ENCODE measurements around the gene RSPH4A.
"Not testable (repeated sequence)": the region's sequence is repeated elsewhere in the genome, so short reads cannot be mapped to it uniquely, and the experiment has no call there.

The RSPH4A gene

DNA sequence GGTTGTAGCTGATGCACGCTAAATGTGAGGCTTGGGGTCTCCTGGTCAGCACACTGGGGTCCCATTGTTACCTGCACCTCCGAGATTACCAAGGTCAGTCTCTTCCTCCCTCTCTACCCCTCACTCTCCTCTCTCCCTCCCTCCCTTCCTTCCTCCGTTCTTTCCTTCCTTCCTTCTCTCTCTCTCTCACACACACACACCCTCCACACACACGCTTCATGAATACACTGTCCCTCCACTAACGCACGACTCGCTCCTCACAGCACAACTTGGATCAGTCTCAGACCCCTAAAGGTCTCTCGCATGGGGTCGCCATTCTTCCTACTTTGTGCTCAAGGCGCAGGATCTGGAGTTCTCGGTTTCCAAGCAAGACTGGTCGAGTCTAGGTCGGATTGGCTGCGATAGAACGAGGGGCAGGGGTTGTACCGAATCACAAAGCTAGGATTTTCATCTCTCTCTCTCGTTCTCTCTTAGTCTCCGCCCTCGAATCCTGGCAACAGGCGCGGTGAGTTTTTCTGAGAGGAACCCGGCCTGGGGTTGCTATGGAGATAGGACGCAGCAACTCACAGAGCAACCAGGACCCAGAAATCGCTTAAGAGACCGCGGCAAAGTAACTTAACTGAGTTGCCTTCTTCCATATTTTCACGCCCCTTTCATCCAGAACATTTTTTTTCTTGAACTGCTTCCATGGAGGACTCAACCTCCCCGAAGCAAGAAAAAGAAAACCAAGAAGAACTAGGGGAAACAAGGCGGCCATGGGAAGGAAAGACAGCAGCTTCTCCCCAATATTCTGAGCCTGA lies at the start of gene RSPH4A:
Gene RSPH4A (plus strand): TSS at position 543 of the 800 bp plus-strand sequence. CDS start 145 bp downstream, at position 688.
- peak; percentile 80 for DNase-seq

GRCh38 chr6:116568111-116568510 lies 48.2 kb upstream of the RSPH4A start:
- DNase-seq = no peak

DNA sequence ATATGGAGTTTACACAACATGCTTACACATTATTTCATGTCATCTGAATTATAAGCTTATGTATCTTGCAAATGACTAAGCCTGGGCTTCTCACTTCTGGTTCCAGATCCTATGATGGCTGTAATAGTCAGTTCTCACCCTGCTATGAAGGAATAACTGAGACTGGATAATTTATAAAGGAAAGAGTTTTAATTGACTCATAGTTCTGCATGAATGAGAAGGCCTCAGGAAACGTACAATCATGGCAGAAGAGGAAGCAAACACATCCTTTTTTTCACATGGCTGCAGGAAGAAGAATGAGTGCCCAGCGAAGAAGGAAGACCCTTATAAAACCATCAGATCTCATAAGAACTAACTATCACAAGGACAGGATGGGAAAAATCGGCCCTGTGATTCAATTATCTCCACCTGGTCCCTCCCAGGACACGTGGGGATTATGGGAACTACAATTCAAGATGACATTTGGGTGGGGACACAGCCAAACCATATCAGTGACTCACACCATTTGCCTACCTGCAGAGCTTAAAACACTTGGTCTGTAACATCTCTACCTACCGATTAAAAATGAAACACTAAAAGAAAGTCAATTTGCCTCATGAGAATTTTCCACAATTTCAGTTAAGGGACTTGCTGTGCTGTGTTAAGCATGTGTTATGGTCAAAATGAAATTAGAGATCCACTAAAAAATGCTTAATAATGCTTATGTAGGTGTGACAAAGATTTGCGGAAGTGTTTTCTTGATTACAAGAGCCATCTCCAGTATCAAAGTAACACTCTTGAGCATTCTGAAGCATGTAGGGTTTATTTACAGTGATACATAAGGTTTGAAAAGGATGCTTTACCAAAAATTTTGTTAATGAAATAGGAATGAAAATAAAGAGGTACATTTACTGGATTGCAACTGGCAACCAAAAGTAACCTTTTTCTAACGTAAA lies 47.2 kb upstream of the RSPH4A start:
- no peak for DNase-seq

DNA sequence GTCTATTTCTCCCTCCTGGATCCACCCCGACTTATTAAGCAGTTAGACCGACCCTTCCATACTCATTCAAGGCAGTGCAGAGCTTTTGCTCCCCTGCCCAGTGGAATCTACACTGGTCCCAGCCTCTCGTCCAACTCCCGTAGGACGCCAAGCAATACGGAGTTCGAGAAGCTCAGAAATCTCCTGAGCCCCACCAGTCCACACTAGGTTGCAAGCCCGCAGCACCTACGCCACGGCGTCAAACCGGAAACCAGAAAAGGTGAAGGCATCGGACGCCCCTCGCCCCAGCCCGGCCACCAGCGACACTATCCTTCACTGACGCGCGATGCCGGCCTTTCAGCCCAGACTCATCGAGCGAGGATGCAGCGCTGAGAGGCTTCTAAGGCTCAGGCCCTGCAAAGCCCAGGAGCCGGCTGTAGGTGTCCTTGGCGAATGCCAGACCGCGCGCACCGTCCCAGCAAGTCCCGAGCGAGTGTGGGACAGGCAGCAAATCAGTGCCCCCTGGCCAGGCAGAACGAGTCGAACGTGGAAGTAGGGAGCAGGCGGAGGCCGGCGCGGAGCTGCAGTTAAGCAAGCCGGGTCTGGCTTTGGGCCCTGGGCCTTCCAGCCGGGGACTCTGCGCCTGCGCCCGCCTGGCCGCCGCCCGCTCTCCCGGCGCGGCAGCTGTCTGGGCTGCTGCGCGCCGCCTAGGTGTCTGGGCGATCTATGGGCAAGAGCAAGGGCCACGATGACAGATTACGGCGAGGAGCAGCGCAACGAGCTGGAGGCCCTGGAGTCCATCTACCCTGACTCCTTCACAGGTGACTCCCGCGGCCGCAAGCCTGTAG lies 45.2 kb upstream of the RSPH4A start, which contains the start of gene RWDD1:
Gene RWDD1 (plus strand): TSS at position 649 of the 827 bp plus-strand sequence. CDS start 79 bp downstream, at position 728.
- DNase-seq = peak; percentile 99

DNA sequence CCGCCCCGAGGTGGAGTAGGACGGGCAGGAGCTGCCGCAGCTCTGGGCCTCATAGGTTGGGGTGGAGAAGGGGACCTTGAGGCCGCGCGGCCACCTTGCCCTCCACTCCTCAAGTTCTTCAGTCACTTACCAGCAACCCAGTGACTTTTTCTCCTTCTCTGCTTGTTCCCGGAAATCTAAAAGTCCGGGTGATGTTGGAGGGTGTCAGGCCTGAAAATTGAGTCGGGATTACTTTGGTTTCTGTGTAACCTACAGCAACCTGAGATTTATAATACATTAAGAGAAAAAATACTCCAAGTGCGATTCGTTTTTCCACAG lies 44.6 kb upstream of the RSPH4A start:
- no peak for DNase-seq

- DNase-seq = peak; percentile 25
Observed at GRCh38 chr6:116572162-116572561, 44.1 kb upstream of the RSPH4A start.

DNA sequence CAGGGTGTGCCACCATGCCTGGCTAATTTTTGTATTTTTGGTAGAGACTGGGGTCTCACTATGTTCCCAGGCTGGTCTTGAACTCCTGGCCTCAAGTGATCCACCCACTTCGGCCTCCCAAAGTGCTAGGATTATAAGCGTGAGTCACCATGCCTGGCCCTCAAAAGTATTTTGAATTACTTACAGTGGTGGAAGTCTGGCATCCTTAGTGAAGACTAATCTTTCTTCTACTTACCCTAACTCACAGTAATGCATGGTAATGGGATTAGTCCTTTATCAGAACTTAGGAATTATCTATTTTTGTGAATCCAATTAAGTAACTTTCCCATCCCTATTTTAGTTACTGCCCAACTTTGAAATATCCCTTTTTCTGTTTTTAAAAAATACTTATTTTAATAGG lies 41.1 kb upstream of the RSPH4A start:
- DNase-seq = no peak

DNA sequence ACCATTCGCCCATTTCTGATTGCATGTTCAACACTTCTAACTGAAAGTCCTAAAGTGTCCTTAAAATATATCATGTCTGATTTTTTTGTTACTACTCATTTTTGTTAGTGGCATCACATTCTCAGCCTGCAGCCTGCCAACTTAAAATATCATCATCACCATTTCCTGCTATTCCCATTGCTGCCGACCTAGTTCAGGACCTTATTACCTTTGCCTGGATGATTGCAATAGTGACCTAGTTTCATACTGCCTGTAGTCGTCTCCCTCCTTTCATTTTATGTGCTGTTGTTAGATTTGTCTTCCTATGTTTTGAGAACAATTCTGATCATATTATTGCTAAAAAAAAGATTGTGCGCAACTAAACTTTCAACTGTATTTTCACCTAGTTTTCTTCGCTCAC lies 38.8 kb upstream of the RSPH4A start:
- no peak for DNase-seq

DNA sequence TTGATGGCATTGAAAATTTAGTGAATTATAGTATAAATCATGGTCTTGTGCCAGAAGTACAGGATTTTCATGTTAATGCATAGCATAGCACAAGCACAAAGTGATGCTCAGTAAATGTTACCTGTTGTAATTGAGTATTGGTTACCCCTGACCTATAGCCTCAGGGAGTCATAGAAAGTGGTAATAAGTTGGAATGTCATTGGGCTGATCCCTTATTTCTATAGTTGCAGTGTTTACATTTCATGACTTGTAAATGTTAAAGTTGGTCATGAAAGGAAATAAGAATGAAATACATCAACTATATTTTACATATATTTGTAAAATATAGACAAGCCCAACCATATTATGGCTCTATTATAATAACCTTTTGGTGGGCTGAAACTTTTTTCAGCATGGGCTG lies 37.9 kb upstream of the RSPH4A start:
- DNase-seq = no peak

DNA sequence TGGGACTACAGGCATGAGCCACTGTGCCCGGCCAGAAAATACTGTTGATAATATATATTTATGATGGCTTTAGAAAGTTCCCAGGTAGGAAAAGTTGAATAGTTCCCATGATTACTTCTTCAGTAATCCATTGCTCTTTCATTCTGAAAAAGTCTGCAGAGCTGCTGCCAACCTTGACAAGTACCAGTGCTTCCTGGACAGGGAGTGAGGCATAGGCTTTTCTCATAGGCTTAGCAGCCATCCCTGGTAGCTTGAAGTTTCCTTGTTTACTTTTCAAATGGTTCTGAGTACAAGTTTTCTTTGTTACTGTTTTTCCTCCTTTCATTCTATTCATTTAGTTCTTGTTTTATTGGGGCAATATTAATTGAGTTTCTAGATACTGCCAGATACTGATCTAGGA lies 37.1 kb upstream of the RSPH4A start:
- DNase-seq = no peak

- no peak for DNase-seq
Observed at GRCh38 chr6:116580198-116580597, 36.1 kb upstream of the RSPH4A start.

GRCh38 chr6:116586276-116586675 lies 30.0 kb upstream of the RSPH4A start:
- no peak for DNase-seq

- no peak for DNase-seq
Observed at GRCh38 chr6:116586738-116587137, 29.5 kb upstream of the RSPH4A start.

- DNase-seq = no peak
Observed at GRCh38 chr6:116595247-116595646, 21.0 kb upstream of the RSPH4A start.

DNA sequence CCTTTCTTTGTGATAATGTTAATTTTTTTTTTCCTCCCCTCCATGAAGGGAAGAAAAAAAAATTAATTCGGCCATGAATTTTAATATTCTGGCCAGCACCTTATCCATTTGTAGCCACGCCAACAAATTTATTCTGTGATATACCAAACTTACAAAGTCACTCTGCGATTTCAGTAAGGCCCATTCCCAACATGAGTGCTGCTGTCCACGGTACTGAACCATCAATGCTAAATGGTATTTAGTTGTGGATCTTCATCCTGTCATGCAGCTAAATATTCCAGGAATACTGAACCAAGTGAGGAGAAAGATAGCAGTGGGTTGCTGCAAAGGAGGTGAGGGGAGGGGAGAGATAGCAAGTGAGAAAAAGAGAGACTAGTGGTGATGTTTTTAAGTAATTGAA lies 19.5 kb upstream of the RSPH4A start:
- no peak for DNase-seq

GRCh38 chr6:116603916-116604315 lies 12.4 kb upstream of the RSPH4A start:
- not testable (repeated sequence) for DNase-seq

- DNase-seq = not testable (repeated sequence)
Observed at GRCh38 chr6:116604868-116605267, 11.4 kb upstream of the RSPH4A start.

DNA sequence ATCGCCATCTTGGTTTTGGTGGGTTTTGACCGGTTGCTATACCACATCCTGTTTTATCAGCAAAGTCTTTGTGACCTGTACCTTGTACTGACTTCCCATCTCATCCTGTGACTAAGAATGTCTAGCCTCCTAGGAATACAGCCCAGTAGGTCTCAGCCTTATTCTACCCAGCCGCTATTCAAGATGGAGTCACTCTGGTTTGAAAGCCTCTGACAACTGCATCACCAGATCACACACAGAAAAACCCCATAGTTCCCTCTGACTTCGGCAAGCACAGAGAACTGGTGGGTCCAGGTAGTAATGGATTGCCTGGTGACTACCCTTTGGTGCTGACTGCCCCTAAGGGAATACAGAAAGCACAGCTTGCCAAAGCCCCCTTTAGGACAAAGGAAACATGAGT lies 10.3 kb upstream of the RSPH4A start:
- DNase-seq = no peak

DNA sequence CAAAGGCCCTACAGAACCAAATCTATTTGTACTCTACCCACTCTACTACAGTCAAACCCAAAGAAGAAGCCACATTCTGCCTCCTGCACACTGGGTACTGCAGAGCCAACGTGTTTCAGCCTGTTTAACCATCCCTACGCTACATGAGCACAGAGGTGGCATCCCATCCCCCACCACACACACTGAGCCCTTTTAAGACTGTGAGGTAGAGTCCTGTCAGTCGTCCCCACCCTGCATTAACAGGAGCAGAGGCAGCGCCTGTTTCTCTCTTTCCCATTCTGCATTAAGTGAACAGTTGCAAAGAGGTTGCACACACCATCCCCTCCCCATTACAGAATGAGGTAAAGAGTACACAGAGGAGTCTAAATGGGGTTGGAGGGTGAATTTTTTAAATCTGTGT lies 5.2 kb upstream of the RSPH4A start:
- DNase-seq = no peak

DNA sequence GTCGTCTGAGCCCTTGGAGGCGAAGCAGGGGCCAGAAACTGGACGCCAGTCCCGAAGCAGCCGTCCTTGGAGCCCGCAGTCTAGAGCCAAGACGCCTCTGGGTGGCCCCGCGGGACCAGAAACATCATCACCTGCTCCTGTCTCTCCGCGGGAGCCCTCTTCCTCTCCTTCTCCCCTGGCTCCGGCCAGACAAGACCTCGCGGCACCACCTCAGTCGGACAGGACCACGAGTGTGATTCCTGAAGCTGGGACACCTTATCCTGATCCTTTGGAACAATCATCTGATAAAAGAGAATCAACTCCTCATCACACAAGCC lies 416 bp downstream of the RSPH4A start:
- DNase-seq = peak; percentile 9

GRCh38 chr6:116624036-116624805 lies 7.9 kb downstream of the RSPH4A start:
- DNase-seq = no peak

GRCh38 chr6:116625872-116626271 lies 9.6 kb downstream of the RSPH4A start:
- DNase-seq = no peak
